IPS-NIHi7 (cell line): ENCODE results near the gene SLC31A1.
"Not testable (repeated sequence)": the region's sequence is repeated elsewhere in the genome, so short reads cannot be mapped to it uniquely, and the experiment has no call there.

Experiments
- DNase-seq: peaks from one replicate; pipeline ENCODE4 v3.0.0; 2012; ENCODE audit warnings: mixed read lengths; ENCODE audit errors: extremely low spot score

The SLC31A1 gene

DNA sequence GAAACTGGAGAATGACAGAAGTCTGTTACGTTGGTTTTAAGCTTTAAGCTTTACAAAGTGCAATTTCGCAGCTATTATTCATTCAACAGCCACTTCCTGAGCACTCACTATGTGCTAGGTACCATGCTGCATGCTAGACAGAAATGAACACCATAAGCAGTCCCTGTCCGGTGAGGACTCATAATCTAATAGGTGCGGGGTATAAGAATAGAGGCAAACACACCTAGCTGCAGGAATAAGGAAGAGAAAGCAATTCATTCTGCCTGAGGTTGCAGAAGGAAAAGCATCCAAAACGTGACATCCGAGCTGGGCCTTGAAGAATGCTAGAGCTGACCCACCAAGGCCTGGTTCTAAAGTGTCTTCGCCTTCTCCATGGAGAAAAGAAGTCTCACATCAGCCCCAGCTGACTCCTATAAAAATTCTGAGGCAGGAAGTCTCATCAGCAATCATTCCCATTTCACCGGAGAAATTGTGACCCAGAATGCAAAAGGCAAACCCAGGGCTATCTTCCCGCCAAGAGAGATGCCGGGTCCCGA, 809 bp upstream of the SLC31A1 start:
- no peak for DNase-seq

DNA sequence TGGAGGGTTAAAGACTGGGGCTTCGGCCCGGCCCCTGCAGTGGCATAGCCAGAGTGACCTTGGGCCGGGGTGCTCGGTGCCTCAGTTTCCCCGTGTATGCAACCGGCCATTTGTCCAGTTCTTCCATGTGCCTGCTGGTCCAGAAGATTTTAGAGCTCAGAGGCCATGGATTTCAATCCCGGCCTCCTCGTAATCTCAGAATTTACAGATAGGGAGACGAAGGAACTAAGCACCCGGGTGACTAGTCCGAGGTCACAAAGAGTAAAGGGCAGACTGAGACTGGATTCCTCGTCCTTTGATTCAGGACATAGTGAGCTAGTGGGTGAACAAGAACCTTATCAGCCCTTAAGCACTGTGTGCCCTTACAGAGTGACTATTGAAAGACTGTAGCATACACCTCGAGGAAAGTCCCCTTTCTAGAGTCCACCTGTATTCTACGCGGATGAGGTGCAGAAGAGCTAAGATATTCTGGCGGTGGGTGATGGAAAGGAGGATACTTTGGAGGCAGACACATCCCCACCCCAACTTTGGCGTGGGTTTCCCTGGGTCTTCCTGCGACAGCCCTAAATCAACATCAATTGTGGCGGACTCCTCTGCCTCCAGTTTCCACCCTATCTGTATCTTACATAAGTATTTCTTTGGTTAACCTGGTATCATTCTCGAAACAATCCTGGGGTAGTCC, 597 bp downstream of the SLC31A1 start:
- no peak for DNase-seq

DNA sequence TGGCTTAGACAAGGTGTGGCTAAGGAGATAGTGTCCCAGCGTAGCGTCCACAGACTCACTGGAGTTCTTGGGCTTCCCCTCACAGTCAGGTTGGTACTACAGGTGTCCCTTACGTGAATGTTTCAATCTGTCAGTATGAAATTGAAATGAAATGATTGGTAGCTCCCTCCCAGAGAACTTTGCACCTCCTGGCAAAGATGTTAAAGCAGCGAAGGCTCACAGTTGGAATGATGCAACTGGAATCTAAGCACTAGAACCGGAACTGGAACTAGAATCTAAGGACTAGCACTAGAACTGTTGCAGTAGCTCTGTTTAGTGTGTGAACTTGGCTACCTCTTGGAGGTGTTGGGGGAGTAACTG, 1.1 kb downstream of the SLC31A1 start:
- DNase-seq, result no peak

- no peak for DNase-seq
Measured at GRCh38 chr9:113223963-113224362, 2.6 kb downstream of the SLC31A1 start.

DNA sequence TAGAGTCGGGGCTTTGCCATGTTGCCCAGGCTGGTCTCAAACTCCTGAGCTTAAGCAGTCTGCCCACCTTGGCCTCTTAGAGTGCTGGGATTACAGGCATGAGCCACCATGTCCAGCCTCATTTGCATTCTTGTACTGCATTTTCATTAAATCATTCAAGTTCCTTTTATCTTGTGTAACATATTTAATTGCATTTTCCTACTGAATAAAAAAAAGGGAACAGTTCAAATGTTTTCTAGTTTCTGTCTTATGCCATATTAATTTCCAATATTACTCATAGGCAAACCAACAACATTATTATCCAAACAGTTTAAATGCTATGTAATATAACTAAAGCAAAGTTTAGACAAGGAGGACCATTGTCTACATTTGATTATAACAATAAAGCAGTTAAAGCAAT, 6.1 kb downstream of the SLC31A1 start:
- DNase-seq, result no peak

- DNase-seq, result no peak
Measured at GRCh38 chr9:113228130-113228665, 6.9 kb downstream of the SLC31A1 start.

GRCh38 chr9:113231701-113232100, 10.4 kb downstream of the SLC31A1 start:
- no peak for DNase-seq

DNA sequence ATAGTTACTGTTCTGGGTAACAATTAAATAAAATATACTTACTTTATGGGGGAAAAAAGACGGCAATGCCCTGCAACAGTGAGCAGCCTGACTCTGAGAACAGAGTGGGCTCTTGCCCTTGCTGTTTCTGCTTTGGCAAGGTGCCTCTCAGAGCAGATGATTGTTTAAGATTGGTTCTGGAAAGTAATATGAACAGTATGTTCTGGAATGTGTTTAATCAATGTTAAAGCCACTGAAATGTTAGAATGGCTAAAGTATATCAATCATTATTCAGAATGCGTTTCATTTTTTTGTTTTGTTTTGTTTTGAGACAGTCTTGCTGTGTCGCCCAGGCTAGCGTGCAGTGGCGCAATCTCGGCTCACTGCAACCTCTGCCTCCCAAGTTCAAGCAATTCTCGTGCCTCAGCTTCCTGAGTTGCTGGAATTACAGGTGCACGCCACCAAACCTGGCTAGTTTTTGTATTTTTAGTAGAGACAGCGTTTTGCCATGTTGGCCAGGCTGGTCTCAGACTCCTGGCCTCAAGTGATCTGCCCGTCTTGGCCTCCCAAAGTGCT, 14.4 kb downstream of the SLC31A1 start:
- DNase-seq, result not testable (repeated sequence)

DNA sequence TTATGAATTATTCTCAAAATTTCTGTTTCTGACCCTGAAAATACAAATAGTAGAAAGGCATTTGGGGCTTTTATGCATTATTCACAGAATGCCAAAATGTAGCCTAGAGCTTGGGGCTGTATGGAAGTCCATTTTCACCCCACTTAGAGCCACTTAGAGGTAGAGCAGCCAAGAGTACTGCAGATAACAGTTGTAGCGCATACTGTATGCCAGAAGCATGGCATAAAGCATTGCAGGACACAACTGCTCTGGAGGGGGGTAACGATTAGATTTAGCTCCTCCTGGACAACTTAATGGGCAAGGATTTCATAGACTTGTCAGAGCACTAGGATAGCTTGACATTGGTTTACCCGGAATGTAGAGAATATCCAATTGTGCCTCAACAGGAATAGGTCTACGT, 15.7 kb downstream of the SLC31A1 start:
- DNase-seq, result no peak

DNA sequence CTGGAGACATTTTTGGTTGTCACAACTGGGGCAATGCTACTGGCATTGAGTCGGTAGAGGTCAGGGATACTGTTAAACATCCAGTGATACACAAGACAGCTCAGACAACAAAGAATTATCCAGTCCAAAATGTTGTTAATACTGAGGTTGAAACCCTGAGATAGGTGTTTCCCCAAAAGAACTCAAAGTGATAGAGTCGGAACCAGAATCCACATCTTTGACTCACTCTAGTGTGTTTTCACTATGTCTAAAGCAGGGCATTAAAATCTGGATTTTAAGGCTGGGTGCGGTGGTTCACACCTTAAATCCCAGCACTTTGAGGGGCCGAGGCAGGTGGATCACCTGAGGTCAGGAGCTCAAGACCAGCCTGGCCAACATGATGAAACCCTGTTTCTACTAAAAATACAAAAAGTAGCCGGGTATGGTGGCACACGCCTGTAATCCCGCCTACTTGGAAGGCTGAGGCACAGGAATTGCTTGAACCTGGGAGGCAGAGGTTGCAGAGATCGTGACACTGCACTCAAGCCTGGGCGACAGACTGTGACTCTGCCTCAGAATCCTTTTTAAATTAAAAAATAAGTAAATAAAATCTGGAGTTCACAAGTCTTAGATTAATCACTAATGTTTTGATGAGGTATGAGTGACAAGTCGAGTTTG, 17.0 kb downstream of the SLC31A1 start:
- DNase-seq, result no peak

GRCh38 chr9:113238859-113239232, 17.5 kb downstream of the SLC31A1 start:
- DNase-seq, result no peak

- DNase-seq, result no peak
Measured at GRCh38 chr9:113241161-113241560, 19.8 kb downstream of the SLC31A1 start.

GRCh38 chr9:113244556-113244955, 23.2 kb downstream of the SLC31A1 start:
- DNase-seq, result no peak

- DNase-seq, result no peak
Measured at GRCh38 chr9:113245894-113246293, 24.6 kb downstream of the SLC31A1 start.

- no peak for DNase-seq
Measured at GRCh38 chr9:113246928-113247327, 25.6 kb downstream of the SLC31A1 start.

- no peak for DNase-seq
Measured at GRCh38 chr9:113247640-113248039, 26.3 kb downstream of the SLC31A1 start.

DNA sequence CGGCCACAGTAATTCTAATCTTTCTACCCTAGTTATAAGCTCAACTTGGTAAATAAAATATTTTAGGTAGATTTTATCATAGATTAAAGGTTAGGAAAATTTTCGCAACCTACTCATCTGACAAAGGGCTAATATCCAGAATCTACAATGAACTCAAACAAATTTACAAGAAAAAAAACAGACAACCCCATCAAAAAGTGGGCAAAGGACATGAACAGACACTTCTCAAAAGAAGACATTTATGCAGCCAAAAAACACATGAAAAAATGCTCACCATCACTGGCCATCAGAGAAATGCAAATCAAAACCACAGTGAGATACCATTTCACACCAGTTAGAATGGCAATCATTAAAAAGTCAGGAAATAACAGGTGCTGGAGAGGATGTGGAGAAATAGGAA, 28.3 kb downstream of the SLC31A1 start:
- DNase-seq, result not testable (repeated sequence)

- DNase-seq, result no peak
Measured at GRCh38 chr9:113250807-113251206, 29.5 kb downstream of the SLC31A1 start.

DNA sequence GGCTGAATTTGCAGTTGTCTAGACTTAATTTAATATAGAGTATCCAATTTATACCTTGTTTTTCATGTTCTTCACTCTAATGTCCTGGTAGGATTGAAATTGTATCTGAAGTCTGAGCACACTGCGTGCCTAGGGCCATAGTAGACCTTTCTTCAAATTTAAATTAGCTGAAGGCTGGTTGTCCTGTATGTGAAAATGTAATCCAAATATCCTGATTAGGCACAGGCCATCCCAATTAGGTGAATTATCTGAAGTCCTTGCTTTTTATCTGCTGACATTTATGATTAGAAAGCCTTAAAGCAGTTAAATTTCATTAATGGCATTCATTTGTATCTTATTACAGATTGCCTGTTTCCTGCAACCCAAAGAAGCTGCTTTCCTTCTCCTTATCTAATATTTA, 33.6 kb downstream of the SLC31A1 start:
- no peak for DNase-seq

- no peak for DNase-seq
Measured at GRCh38 chr9:113255438-113255837, 34.1 kb downstream of the SLC31A1 start.

DNA sequence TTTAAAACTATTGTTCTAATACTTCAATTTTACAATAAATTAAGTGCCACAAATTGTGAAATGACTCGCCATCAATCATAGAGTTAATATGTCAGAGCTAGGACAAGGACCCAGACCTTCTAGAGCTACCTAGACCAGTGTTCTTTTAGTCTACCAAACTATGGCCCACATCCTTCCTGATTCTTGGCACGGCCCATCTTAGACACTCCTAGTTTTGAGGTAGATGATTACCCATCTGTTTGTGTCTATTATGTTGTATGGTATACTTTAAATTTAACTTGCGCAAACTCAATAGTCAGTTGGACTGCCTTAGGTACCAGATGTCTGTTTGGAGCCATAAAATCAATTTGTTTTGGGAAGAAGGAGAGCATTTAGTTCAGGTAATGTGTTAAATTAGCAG, 36.5 kb downstream of the SLC31A1 start:
- DNase-seq, result no peak

GRCh38 chr9:113258282-113258681, 36.9 kb downstream of the SLC31A1 start:
- DNase-seq, result no peak
